T-helper 22 cell (primary cell): ENCODE measurements around the gene ZNF280C.

Experiments
- DNase-seq: peaks from one replicate; pipeline ENCODE4 v3.0.0-alpha.2; 2020; ENCODE audit warnings: low read depth

ZNF280C gene

GRCh38 chrX:130176354-130176776, 92.3 kb downstream of the ZNF280C start:
- no peak for DNase-seq

- no peak for DNase-seq
Measured at GRCh38 chrX:130174937-130175336, 93.8 kb downstream of the ZNF280C start.

DNA sequence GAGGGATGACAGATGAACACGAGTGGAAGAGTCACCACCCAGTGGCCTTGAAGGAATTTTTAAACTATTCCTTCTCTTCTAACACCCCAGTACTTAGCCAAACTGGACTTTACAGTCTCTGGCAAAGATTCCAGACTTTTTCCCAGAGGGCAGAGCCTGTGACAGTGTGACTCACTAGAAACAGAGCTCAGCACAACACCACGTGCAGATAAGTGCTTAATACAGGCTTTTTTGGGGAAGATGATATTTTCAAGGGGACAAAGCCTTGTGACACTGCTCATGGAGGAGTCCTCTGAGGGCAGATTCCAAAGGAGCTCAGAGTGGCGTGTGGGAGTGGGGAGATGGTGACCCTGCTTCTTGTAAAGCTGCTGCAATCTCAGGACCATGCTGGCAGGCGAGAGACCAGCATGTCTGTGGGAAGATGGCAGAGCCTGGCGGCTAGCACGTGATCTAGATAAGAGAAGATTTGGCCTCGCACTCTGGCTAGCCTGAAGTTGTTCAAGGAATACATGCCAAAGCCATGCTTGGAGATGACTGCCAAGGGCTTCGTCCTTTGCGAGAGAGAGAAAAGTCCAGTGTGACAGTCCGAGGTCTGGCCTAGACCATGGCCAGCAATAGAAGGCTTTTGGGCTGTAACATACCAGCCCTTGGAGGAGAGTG, 94.5 kb downstream of the ZNF280C start:
- no peak for DNase-seq

- DNase-seq, result no peak
Measured at GRCh38 chrX:130173190-130173895, 95.4 kb downstream of the ZNF280C start.

DNA sequence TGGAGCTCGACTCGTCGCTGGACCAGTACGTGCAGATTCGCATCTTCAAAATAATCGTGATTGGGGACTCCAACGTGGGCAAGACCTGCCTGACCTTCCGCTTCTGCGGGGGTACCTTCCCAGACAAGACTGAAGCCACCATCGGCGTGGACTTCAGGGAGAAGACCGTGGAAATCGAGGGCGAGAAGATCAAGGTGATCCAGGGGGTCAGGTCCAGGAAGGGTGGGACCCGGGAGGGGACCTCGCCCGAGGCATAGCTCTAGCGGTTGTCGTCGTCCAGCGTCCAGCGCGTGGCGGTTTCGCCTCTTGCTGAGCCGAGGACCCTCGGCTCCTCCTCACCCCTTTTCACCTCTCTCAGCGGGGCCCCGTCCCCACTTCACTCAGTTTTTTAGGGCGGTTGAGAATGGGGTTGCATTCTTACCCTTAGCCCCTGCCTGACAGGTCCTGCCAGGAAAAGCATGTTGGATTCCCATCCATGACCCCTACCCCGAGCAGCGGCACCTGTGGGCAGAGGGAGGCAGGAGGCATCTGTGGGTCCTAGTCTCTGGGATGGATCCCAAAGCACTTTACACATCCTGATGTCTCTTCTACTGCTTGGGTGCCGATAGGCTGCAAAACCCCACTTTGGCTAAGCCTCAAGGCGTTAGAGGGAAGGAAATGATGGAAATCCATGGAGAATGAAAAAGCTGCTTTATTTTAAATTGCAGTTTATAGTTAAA, 96.4 kb downstream of the ZNF280C start:
- no peak for DNase-seq

- DNase-seq, result peak; percentile 22
Measured at GRCh38 chrX:130171446-130172126, 97.1 kb downstream of the ZNF280C start, which contains the start of gene RAB33A. Gene RAB33A, plus strand, starts transcription at chrX:130171962. Its CDS starts 101 bp downstream, at chrX:130172063.

GRCh38 chrX:130170752-130171445, 97.8 kb downstream of the ZNF280C start:
- peak; percentile 50 for DNase-seq

- DNase-seq, result no peak
Measured at GRCh38 chrX:130167040-130167439, 101.7 kb downstream of the ZNF280C start.

- DNase-seq, result no peak
Measured at GRCh38 chrX:130166503-130166777, 102.3 kb downstream of the ZNF280C start.

DNA sequence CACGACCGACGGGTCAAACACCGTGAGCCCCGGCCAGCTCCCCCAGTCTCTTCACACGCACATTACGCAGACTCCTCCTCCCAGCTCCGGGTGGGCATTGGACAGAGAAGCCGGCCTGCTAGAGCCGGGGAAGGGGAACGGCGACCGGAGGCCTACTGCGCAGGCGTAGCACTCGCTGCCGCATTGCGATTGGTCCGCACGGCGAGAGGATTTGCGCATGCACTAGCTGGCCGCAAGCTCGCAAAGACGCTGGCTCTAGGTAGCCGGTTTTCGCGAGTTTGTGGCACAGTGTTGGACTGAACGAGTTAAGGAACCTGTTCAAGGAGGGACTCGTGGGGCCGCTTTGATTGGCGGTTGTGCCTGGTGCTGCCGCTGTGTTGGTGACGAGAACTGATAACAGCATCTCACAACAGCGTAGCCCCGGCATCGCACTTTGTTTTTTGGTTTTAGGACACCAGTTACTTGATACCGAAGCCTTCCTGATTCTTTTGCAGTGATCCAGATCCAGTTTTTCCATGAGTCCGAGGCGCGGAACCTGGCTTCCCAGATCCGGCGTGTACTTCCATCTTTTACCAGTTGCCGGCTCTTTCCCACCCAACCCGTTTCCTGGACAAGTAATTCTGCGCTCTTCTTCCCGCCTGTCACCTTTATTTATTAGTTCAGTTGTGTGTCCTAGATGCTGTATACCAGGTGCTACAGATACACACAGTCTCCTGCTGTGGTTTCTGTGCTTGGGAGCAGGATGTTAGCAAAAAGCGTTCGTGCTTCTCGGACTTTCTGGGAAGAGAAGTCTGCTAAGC, 102.8 kb downstream of the ZNF280C start, which contains the start of gene AIFM1:
Gene AIFM1 (minus strand): TSS at position 139 of the 800 bp plus-strand sequence. CDS start 185 bp downstream, outside the sequence.
- peak; percentile 82 for DNase-seq

- no peak for DNase-seq
Measured at GRCh38 chrX:130165181-130165702, 103.5 kb downstream of the ZNF280C start.

DNA sequence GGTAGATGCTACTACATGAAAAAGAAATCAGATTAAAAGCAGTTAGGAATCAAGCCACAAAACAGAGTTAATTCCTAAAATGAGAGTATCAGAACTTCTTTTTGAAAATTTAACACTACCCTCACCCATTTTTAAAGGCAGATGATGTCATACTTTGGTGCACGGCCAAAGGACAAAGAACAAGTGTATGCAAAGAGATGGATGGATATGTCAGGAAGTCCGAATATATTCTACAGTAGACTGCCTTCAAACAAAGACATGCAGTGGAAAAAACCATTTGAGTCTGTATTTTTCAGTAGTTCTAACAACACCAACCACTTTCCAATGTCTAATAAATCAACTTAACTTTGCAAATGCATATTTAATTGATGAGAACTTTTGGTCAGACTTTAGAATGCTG, 105.3 kb downstream of the ZNF280C start:
- no peak for DNase-seq

- DNase-seq, result no peak
Measured at GRCh38 chrX:130162094-130162735, 106.5 kb downstream of the ZNF280C start.

- DNase-seq, result no peak
Measured at GRCh38 chrX:130159776-130160175, 108.9 kb downstream of the ZNF280C start.

DNA sequence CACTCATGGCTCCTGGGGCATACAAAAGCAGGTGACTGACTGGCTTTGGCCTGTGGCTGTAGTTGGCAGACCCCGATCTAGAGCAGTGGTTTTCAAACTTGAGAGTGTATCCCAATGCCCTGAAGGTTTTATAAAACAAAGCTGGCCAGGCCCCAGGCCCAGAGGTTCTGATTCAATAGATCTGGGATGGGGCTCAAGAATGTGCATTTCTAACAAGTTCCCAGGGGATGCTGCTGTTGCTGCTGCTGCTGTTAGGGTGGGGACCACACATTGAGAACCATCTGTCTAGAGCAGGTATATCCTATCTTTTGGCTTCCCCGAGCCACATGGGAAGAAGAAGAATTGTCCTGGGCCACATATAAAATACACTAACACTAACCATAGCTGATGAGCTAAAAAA, 110.4 kb downstream of the ZNF280C start:
- DNase-seq, result no peak

DNA sequence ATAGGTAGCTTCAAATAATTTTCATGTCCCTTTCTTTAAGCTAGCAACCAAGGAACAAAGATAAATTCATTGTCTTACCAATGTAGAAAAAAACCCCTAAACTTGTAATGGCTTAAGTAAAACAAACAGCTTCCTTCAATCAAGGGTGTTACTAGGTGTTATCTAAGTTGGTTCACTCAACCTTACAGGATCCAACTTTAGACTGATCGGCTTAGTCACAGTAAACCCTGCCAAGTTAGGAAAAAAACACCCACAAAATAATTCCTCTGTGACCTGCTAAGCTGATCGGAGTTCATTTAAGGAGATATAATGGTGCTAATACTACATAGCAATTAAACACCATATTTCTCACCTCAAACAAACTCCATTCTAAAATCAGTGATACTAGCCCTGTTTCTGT, 113.1 kb downstream of the ZNF280C start:
- no peak for DNase-seq
